HepG2 (cell line): ENCODE results near the gene GSTCD. TPM values are rescaled to one million over a fixed set of nuclear protein-coding genes. Genes with fewer than 3 reads are reported as not detected.
"Not testable (repeated sequence)": the region's sequence is repeated elsewhere in the genome, so short reads cannot be mapped to it uniquely, and the experiment has no call there.

Experiments used
- ATAC-seq: fragments of 200-7000 bp; cut with Tn5 transposase; 3 replicates; pipeline ENCODE4 v1.9.1; 2020; ENCODE audit warnings: mild to moderate bottlenecking, moderate library complexity
- BruUV-seq: library from RNA; stranded (reverse); fragments of 400-500 nt; replicated peaks from 2 replicates; lab custom pipeline; 2021; lab: Mats Ljungman, UMichigan
- CTCF ChIA-PET: fragments of 300-600 bp; formaldehyde crosslinking; extraction: SDS; loops from one replicate; lab custom pipeline; 2021; ENCODE audit warnings: low total read pairs, inconsistent platforms, low intra/inter-chr PET ratio; lab: Yijun Ruan, JAX
- POLR2A ChIA-PET: fragments of 350-600 bp; sonication (Branson Sonifier 250); formaldehyde crosslinking; loops from one replicate; lab custom pipeline; 2020; ENCODE audit warnings: antibody characterized with exemption, inconsistent platforms; lab: Yijun Ruan, JAX
- DNase-seq: peaks from one replicate; pipeline ENCODE4 v3.0.0-alpha.2; 2015; ENCODE audit warnings: low spot score
- FAIRE-seq: peaks from 3 replicates; lab custom pipeline; 2011; peaks lifted over from hg19 to GRCh38; lab: Jason Lieb, UNC
- H2AFZ ChIP-seq: one replicate; pipeline ENCODE4 v1.6.1; 2011; ENCODE audit warnings: low read length, inconsistent platforms
- H3K27ac ChIP-seq: fragments of 300-600 bp; 3 replicates; pipeline ENCODE4 v1.8.0; 2011; ENCODE audit warnings: mixed run types, mild to moderate bottlenecking, mixed read lengths, low read length, inconsistent platforms; ENCODE audit not compliant: insufficient read depth; ENCODE audit errors: extremely low read length
- H3K27me3 ChIP-seq, 2 experiments: fragments of 200-600 bp in 1 of 2; 2 replicates in 1 of 2; 3 replicates in 1 of 2; pipeline versions ENCODE4 v1.6.0 to v1.8.0; 2011; ENCODE audit warnings: low read length in 2 of 2, mild to moderate bottlenecking in 2 of 2, moderate library complexity in 2 of 2, inconsistent platforms in 1 of 2; ENCODE audit not compliant: insufficient read depth in 2 of 2, control insufficient read depth in 1 of 2
- H3K36me3 ChIP-seq, 2 experiments: fragments of 200-600 bp in 1 of 2; replicated peaks in 1 of 2; 2 replicates in 1 of 2; 3 replicates in 1 of 2; pipeline versions ENCODE4 v1.5.1 to v1.8.0; 2011; ENCODE audit warnings: low read length in 2 of 2, inconsistent platforms in 1 of 2; ENCODE audit not compliant: insufficient read depth in 2 of 2, control insufficient read depth in 1 of 2
- H3K4me1 ChIP-seq: 2 replicates; pipeline ENCODE4 v1.5.1; 2012; ENCODE audit warnings: low read length, inconsistent platforms; ENCODE audit not compliant: insufficient read depth
- H3K4me2 ChIP-seq: 2 replicates; pipeline ENCODE4 v1.6.0; 2011; ENCODE audit warnings: low read depth, low read length, inconsistent platforms
- H3K4me3 ChIP-seq, 3 experiments: fragments of 200-600 bp in 1 of 3; sonication (generic), shearing (Covaris generic) in 1 of 3; replicated peaks in 1 of 3; 2 replicates each; pipeline ENCODE4 v1.5.1; 2011 to 2016; ENCODE audit warnings: low read length in 3 of 3, inconsistent platforms in 2 of 3, low read depth in 2 of 3, mild to moderate bottlenecking in 2 of 3, control low read depth in 1 of 3, mixed read lengths in 1 of 3; ENCODE audit not compliant: insufficient read depth in 1 of 3
- H3K79me2 ChIP-seq: one replicate; pipeline ENCODE4 v1.6.1; 2011; ENCODE audit warnings: low read length, inconsistent platforms; ENCODE audit not compliant: insufficient read depth
- H3K9ac ChIP-seq: 2 replicates; pipeline ENCODE4 v1.6.0; 2011; ENCODE audit warnings: mild to moderate bottlenecking, low read depth, low read length, inconsistent platforms; ENCODE audit not compliant: insufficient read depth
- H3K9me3 ChIP-seq: 2 replicates; pipeline ENCODE4 v1.5.1; 2012; ENCODE audit warnings: mild to moderate bottlenecking, low read length
- H4K20me1 ChIP-seq: 2 replicates; pipeline ENCODE4 v1.6.0; 2011; ENCODE audit warnings: inconsistent platforms, mild to moderate bottlenecking, low read length, moderate library complexity; ENCODE audit not compliant: insufficient read depth
- BORCS8-MEF2B ChIP-seq: sonication (generic); formaldehyde crosslinking; IDR thresholded peaks from 2 replicates; pipeline ENCODE4 v1.8.0; 2022; ENCODE audit warnings: mild to moderate bottlenecking, missing genetic modification reagents
- CBX5 ChIP-seq: sonication (generic); formaldehyde crosslinking; IDR thresholded peaks from 2 replicates; pipeline ENCODE4 v1.4.0; 2020; ENCODE audit warnings: missing genetic modification reagents, borderline replicate concordance
- LBX2 ChIP-seq: sonication (generic); formaldehyde crosslinking; IDR thresholded peaks from 2 replicates; pipeline ENCODE4 v1.5.0; 2020; ENCODE audit warnings: missing genetic modification reagents, mild to moderate bottlenecking, borderline replicate concordance
- PHF21A ChIP-seq: sonication (generic); formaldehyde crosslinking; IDR thresholded peaks from 2 replicates; pipeline ENCODE4 v1.5.0; 2020; ENCODE audit warnings: mild to moderate bottlenecking, missing genetic modification reagents
- ZBTB42 ChIP-seq: sonication (generic); formaldehyde crosslinking; IDR thresholded peaks from 2 replicates; pipeline ENCODE4 v1.5.0; 2020; ENCODE audit warnings: mild to moderate bottlenecking, missing genetic modification reagents
- ZC3H4 ChIP-seq: sonication (generic); formaldehyde crosslinking; IDR thresholded peaks from 2 replicates; pipeline ENCODE4 v1.4.0; 2020; ENCODE audit warnings: missing genetic modification reagents, borderline replicate concordance
- ZNF136 ChIP-seq: sonication (generic); formaldehyde crosslinking; IDR thresholded peaks from 2 replicates; pipeline ENCODE4 v1.8.1; 2022; ENCODE audit warnings: low read depth, mild to moderate bottlenecking, moderate library complexity, missing genetic modification reagents
- ZNF20 ChIP-seq: sonication (generic); formaldehyde crosslinking; IDR thresholded peaks from 2 replicates; pipeline ENCODE4 v1.4.0; 2020; ENCODE audit warnings: mild to moderate bottlenecking, moderate library complexity, missing genetic modification reagents
- ZNF276 ChIP-seq: sonication (generic); formaldehyde crosslinking; IDR thresholded peaks from 2 replicates; pipeline ENCODE4 v1.4.0; 2020; ENCODE audit warnings: mild to moderate bottlenecking, low read depth, missing genetic modification reagents
- ZNF746 ChIP-seq: sonication (generic); formaldehyde crosslinking; IDR thresholded peaks from 2 replicates; pipeline ENCODE4 v1.8.0; 2022; ENCODE audit warnings: mild to moderate bottlenecking, missing genetic modification reagents
- WGBS: methylation state at CpG from one replicate; pipeline ENCODE4 v1.1.6; 2017; ENCODE audit warnings: low lambda C conversion rate; 5-methylcytosine and 5-hydroxymethylcytosine counted together
- in situ Hi-C: cut with HindIII; loops from 2 replicates; pipeline ENCODE4 v1.10.0; 2017; ENCODE audit warnings: low pct_unique_long_range_greater_than_20kb; ENCODE audit not compliant: extremely low pct_ligation_motif_present
- intact Hi-C: fragments of 100-400 bp; cut with micrococcal nuclease; formaldehyde crosslinking; loops from one replicate; pipeline ENCODE4 v1.10.0; 2022; ENCODE audit not compliant: unreplicated experiment
- polyA plus RNA-seq, 8 experiments: library from polyadenylated mRNA; depleted of rRNA in 3 of 8; stranded (reverse) in 7 of 8; unstranded in 1 of 8; fragments of >200 nt; fragmentation: Illumina TruSeq in 4 of 8; extraction: Trizol in 4 of 8; gene quantifications; 2 replicates each; pipeline versions ENCODE4 v1.2.1 to v1.2.3, GENCODE V29; 2011 to 2016; ENCODE audit warnings: low read depth in 4 of 8, missing spikeins in 1 of 8, mixed read lengths in 1 of 8; ENCODE audit not compliant: insufficient read depth in 1 of 8
- total RNA-seq, 5 experiments: library from RNA; depleted of rRNA; stranded (reverse); fragments of >200 nt; fragmentation: Illumina TruSeq; extraction: Trizol; gene quantifications; 2 replicates each; pipeline ENCODE4 v1.2.3, GENCODE V29; 2016; ENCODE audit warnings: low read depth in 1 of 5

The GSTCD gene
- total and polyA plus RNA-seq, 2 of the 13 experiments (the other 11 are each of a cell fraction or from before 2014, with no cell fraction given), result 7.9 to 30.8 TPM

DNA sequence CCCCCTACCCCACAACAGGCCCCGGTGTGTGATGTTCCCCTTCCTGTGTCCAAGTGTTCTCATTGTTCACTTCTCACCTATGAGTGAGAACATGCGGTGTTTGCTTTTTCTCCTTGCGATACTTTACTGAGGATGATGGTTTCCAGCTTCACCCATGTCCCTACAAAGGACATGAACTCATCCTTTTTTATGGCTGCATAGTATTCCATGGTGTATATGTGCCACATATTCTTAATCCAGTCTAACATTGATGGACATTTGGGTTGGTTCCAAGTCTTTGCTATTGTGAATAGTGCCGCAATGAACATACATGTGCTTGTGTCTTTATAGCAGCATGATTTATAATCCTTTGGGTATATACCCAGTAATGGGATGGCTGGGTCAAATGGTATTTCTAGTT, 21.3 kb downstream of the GSTCD start:
- intact Hi-C loops, in situ Hi-C loops, H2AFZ ChIP-seq, ATAC-seq, H3K27me3 ChIP-seq, DNase-seq, H4K20me1 ChIP-seq, H3K4me3 ChIP-seq, H3K9me3 ChIP-seq, H3K36me3 ChIP-seq, BruUV-seq, H3K27ac ChIP-seq, H3K4me1 ChIP-seq, POLR2A ChIA-PET, FAIRE-seq, CTCF ChIA-PET, H3K4me2 ChIP-seq, H3K79me2 ChIP-seq, H3K9ac ChIP-seq: not testable (repeated sequence)
- 97% methylated on average over 4 of the region's 4 CpGs for WGBS

GRCh38 chr4:105735217-105735616, 26.6 kb downstream of the GSTCD start:
- H3K27ac ChIP-seq, CTCF ChIA-PET, H3K9ac ChIP-seq, H3K4me1 ChIP-seq, H4K20me1 ChIP-seq, H2AFZ ChIP-seq, intact Hi-C loops, H3K79me2 ChIP-seq, FAIRE-seq, H3K4me2 ChIP-seq, H3K4me3 ChIP-seq, ATAC-seq, in situ Hi-C loops, POLR2A ChIA-PET, H3K27me3 ChIP-seq, BruUV-seq, DNase-seq, H3K36me3 ChIP-seq: not testable (repeated sequence)
- H3K9me3 ChIP-seq, result peaks cover 13% of the 10 kb centered on the region
- WGBS, result 98% methylated on average over 8 of the region's 10 CpGs

- no peak overlapping the region for H3K4me2 ChIP-seq
- no peak for ATAC-seq
- no peak overlapping the region for H3K9ac ChIP-seq
- H3K27ac ChIP-seq, result no peak overlapping the region
- H2AFZ ChIP-seq, result no peak overlapping the region
- H3K4me1 ChIP-seq, result no peaks in the 10 kb centered on the region
- H3K27me3 ChIP-seq, result no peaks in the 10 kb centered on the region
- no peak for DNase-seq
- H3K36me3 ChIP-seq, result no peaks in the 10 kb centered on the region; a peak in 1 of 5 replicates
- no TSS peak for BruUV-seq
- H3K4me3 ChIP-seq, result no peak overlapping the region
- no peaks in the 10 kb centered on the region for H3K79me2 ChIP-seq
- TF ChIP-seq ZNF276 (no peak), ZNF20 (CRISPR knock-in tag) (no peak), LBX2 (no peak), ZNF136 (CRISPR knock-in tag) (no peak), CBX5 (CRISPR knock-in tag) (no peak), BORCS8-MEF2B (CRISPR knock-in tag) (no peak), ZC3H4 (CRISPR knock-in tag) (no peak), ZBTB42 (CRISPR knock-in tag) (no peak), PHF21A (CRISPR knock-in tag) (no peak), ZNF746 (CRISPR knock-in tag) (no peak)
- TF ChIP-seq, all 625 proteins: peak for 0
- intact Hi-C loops, result no loop called here
- 79% methylated on average over 2 of the region's 2 CpGs for WGBS
- ChIA-PET CTCF (no interaction called here), POLR2A (no interaction called here)
- in situ Hi-C loops, result no loop called here
- Histone ChIP-seq H3K9me3 (peaks cover 9% of the 10 kb centered on the region), H4K20me1 (no peaks in the 10 kb centered on the region)
- FAIRE-seq, result no peak
Measured at GRCh38 chr4:105741548-105741947, 33.0 kb downstream of the GSTCD start.
